Measurements from ENCODE around the gene BTRC. TPM values are rescaled to one million over a fixed set of nuclear protein-coding genes. Genes with fewer than 3 reads are reported as not detected.
"Not testable (repeated sequence)": the region's sequence is repeated elsewhere in the genome, so short reads cannot be mapped to it uniquely, and the experiment has no call there.

Gene BTRC
- total RNA-seq, 1 experiment from 2014 or later: 45.4 TPM

- Histone ChIP-seq H3K9me3 (replicated peaks) (no peaks in the 10 kb centered on the region), H3K4me3 (no peak overlapping the region), H3K27ac (no peak overlapping the region), H3K27me3 (no peaks in the 10 kb centered on the region), H3K36me3 (no peaks in the 10 kb centered on the region), H3K4me1 (no peaks in the 10 kb centered on the region)
- DNase-seq: no peak
These were observed 34.8 kb downstream of the BTRC start for GRCh38 chr10:101388676-101389276.

GRCh38 chr10:101389532-101389931, 35.6 kb downstream of the BTRC start:
- H3K36me3 ChIP-seq; H3K4me3 ChIP-seq; DNase-seq; H3K27me3 ChIP-seq; H3K9me3 ChIP-seq (replicated peaks); H3K27ac ChIP-seq; H3K4me1 ChIP-seq: not testable (repeated sequence)

GRCh38 chr10:101389986-101390531, 36.1 kb downstream of the BTRC start:
- Histone ChIP-seq H3K27me3 (no peaks in the 10 kb centered on the region), H3K36me3 (no peaks in the 10 kb centered on the region), H3K27ac (no peak overlapping the region), H3K4me1 (no peaks in the 10 kb centered on the region), H3K4me3 (no peak overlapping the region), H3K9me3 (replicated peaks) (no peaks in the 10 kb centered on the region)
- no peak for DNase-seq

- Histone ChIP-seq H3K9me3 (replicated peaks) (no peaks in the 10 kb centered on the region), H3K36me3 (no peaks in the 10 kb centered on the region), H3K27ac (no peak overlapping the region), H3K4me1 (0 out of 2 replicates have a peak, but pooled peaks cover 4% of the 10 kb centered on the region), H3K27me3 (no peaks in the 10 kb centered on the region), H3K4me3 (no peak overlapping the region)
- no peak for DNase-seq
These were observed 39.4 kb downstream of the BTRC start for GRCh38 chr10:101393378-101393777.

GRCh38 chr10:101394524-101395133, 40.7 kb downstream of the BTRC start:
- Histone ChIP-seq H3K27ac (no peak overlapping the region), H3K9me3 (replicated peaks) (no peaks in the 10 kb centered on the region), H3K4me3 (no peak overlapping the region), H3K36me3 (no peaks in the 10 kb centered on the region), H3K27me3 (no peaks in the 10 kb centered on the region), H3K4me1 (0 out of 2 replicates have a peak, but pooled peaks cover 4% of the 10 kb centered on the region)
- DNase-seq: no peak

GRCh38 chr10:101397140-101397539, 43.2 kb downstream of the BTRC start:
- H3K27ac ChIP-seq: no peak overlapping the region
- no peaks in the 10 kb centered on the region; the same call in 1 of the 2 replicates for H3K36me3 ChIP-seq
- no peaks in the 10 kb centered on the region for H3K9me3 ChIP-seq (replicated peaks)
- peak; percentile 42 to 59 for DNase-seq
- H3K4me1 ChIP-seq: peaks cover 7% of the 10 kb centered on the region
- H3K27me3 ChIP-seq: no peaks in the 10 kb centered on the region
- H3K4me3 ChIP-seq: no peak overlapping the region

- peaks cover 20% of the 10 kb centered on the region for H3K4me1 ChIP-seq
- peak in 1 of 2 experiments; percentile 22 for DNase-seq
- H3K27ac ChIP-seq: no peak overlapping the region
- no peak overlapping the region for H3K4me3 ChIP-seq
- no peaks in the 10 kb centered on the region for H3K9me3 ChIP-seq (replicated peaks)
- H3K36me3 ChIP-seq: no peaks in the 10 kb centered on the region; the same call in 1 of the 2 replicates
- no peaks in the 10 kb centered on the region for H3K27me3 ChIP-seq
These were observed 46.6 kb downstream of the BTRC start for GRCh38 chr10:101400585-101400984.

- Histone ChIP-seq H3K4me3 (no peak overlapping the region), H3K9me3 (replicated peaks) (no peaks in the 10 kb centered on the region), H3K27ac (peak overlapping the region; percentile 58), H3K36me3 (no peaks in the 10 kb centered on the region; the same call in 1 of the 2 replicates), H3K4me1 (peaks cover 20% of the 10 kb centered on the region), H3K27me3 (no peaks in the 10 kb centered on the region)
- peak in 1 of 2 experiments; percentile 32 for DNase-seq
These were observed 48.7 kb downstream of the BTRC start for GRCh38 chr10:101402711-101403110.

DNA sequence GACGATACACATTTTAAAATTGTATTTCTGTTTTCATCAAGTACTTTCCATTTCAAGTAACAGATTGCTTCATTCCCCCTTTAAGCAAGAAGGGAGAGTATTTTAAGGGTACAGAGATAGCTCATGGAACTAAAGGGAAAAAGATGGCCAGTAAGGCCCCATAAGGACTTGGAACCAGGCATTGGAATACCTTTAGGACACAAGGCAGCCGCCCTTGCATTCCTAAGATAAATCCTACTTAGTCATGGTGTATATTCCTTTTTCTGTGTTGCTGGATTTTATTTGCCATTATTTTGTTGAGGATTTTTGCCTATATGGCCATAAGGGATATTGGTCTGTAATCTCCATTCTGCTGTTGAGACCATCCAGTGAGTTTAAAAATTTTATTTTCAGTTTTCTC, 49.2 kb downstream of the BTRC start:
- DNase-seq: peak; percentile 62 to 66
- no peaks in the 10 kb centered on the region; the same call in 1 of the 2 replicates for H3K36me3 ChIP-seq
- no peaks in the 10 kb centered on the region for H3K9me3 ChIP-seq (replicated peaks)
- H3K27ac ChIP-seq: peak overlapping the region; percentile 58
- H3K4me1 ChIP-seq: peaks cover 20% of the 10 kb centered on the region
- no peak overlapping the region for H3K4me3 ChIP-seq
- H3K27me3 ChIP-seq: no peaks in the 10 kb centered on the region

GRCh38 chr10:101405001-101405400, 51.0 kb downstream of the BTRC start:
- Histone ChIP-seq H3K4me3 (no peak overlapping the region), H3K27me3 (no peaks in the 10 kb centered on the region), H3K27ac (no peak overlapping the region), H3K9me3 (replicated peaks) (no peaks in the 10 kb centered on the region), H3K4me1 (peaks cover 20% of the 10 kb centered on the region), H3K36me3 (peaks cover 5% of the 10 kb centered on the region; the same call in 1 of the 2 replicates)
- DNase-seq: peak; percentile 18 to 56

GRCh38 chr10:101411598-101411997, 57.6 kb downstream of the BTRC start:
- H3K36me3 ChIP-seq: peaks cover 10% of the 10 kb centered on the region; the same call in 1 of the 2 replicates
- no peak overlapping the region for H3K4me3 ChIP-seq
- no peak overlapping the region for H3K27ac ChIP-seq
- peaks cover 13% of the 10 kb centered on the region for H3K9me3 ChIP-seq (replicated peaks)
- no peak for DNase-seq
- H3K27me3 ChIP-seq: no peaks in the 10 kb centered on the region
- no peaks in the 10 kb centered on the region for H3K4me1 ChIP-seq

- Histone ChIP-seq H3K36me3 (0 out of 2 replicates have a peak, but pooled peaks cover 6% of the 10 kb centered on the region), H3K27ac (no peak overlapping the region), H3K9me3 (replicated peaks) (peaks cover 13% of the 10 kb centered on the region), H3K27me3 (no peaks in the 10 kb centered on the region), H3K4me1 (no peaks in the 10 kb centered on the region), H3K4me3 (no peak overlapping the region)
- DNase-seq: no peak
These were observed 60.1 kb downstream of the BTRC start for GRCh38 chr10:101414034-101414433.

DNA sequence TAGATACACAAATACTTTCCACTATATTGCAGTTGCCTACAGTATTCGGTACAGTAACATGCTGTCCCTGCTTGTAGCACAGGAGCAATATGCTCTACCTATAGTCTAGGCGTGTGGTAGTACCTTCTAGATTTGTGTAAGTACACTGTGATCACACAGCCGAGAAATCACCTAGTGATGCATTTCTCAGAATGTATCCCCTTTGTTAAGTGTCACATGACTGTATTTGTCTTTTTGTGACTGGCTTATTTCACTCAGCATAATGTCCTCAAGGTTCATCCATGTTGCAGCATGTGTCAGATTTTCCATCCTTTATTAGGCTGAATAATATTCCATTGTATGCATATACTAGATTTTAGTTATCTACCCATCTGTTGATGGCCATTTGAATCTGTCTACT, 61.9 kb downstream of the BTRC start:
- no peaks in the 10 kb centered on the region for H3K27me3 ChIP-seq

GRCh38 chr10:101421967-101422366, 68.0 kb downstream of the BTRC start:
- DNase-seq, H3K27me3 ChIP-seq, H3K4me3 ChIP-seq: not testable (repeated sequence)

More for the DNA sequence above, 61.9 kb downstream of the BTRC start:
- H3K4me3 ChIP-seq: no peak overlapping the region
- peaks cover 13% of the 10 kb centered on the region for H3K9me3 ChIP-seq (replicated peaks)
- no peaks in the 10 kb centered on the region for H3K4me1 ChIP-seq
- no peak overlapping the region for H3K27ac ChIP-seq
- DNase-seq: no peak
- 0 out of 2 replicates have a peak, but pooled peaks cover 3% of the 10 kb centered on the region for H3K36me3 ChIP-seq

DNA sequence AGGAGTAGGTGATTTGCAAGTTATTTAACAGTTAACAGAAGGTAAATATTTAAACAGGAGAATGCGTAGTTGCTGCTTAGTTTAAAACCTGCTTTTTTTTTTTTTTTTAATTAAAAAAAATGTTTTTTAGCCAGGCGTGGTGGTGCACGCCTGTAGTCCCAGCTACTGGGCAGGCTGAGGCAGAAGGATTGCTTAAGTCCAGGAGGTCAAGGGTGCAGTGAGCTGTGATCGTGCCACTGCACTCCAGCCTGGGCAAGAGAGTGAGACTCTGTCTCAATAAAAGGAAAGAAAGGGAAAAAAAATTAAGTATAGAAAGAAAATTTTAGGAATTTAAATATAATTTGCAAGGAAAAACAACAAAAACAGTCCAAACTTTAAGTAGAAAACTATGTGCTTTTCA, 71.6 kb downstream of the BTRC start:
- H3K36me3 ChIP-seq: no peaks in the 10 kb centered on the region
- DNase-seq: no peak
- H3K27ac ChIP-seq: no peak overlapping the region

More at GRCh38 chr10:101421967-101422366, 68.0 kb downstream of the BTRC start:
- not testable (repeated sequence) for H3K36me3 ChIP-seq; H3K4me1 ChIP-seq; H3K9me3 ChIP-seq (replicated peaks); H3K27ac ChIP-seq

More for the DNA sequence above, 71.6 kb downstream of the BTRC start:
- Histone ChIP-seq H3K27me3 (no peaks in the 10 kb centered on the region), H3K9me3 (replicated peaks) (no peaks in the 10 kb centered on the region; the same call in 1 of the 2 replicates), H3K4me3 (no peak overlapping the region), H3K4me1 (no peaks in the 10 kb centered on the region)

All from SJCRH30 (cell line).